ENCODE data around the gene MEAK7.
"Not testable (repeated sequence)": the region's sequence is repeated elsewhere in the genome, so short reads cannot be mapped to it uniquely, and the experiment has no call there.

Gene MEAK7

GRCh38 chr16:84532291-84532724 is 27.8 kb upstream of the MEAK7 start:
- no peak for DNase-seq

GRCh38 chr16:84531671-84532111 is 27.2 kb upstream of the MEAK7 start:
- no peak for DNase-seq

DNA sequence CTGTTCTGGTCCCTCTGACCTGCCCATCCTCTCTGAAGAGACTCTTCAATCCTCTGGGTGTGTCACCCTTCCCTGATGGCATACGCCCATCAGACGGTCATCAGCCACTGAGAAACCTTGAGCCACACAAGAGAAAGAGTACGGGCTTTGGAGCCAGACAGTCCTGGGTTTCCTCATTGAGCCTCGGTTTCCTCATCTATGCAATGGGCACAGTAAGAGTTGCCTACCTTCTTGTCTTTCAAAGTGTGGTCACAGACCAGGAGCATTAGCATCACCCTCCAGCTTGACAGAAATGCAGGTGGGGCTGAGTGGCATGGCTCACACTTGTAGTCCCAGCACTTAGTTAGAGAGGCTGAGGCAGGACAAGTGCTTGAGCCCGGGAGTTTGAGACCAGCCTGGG is 26.1 kb upstream of the MEAK7 start:
- no peak for DNase-seq

DNA sequence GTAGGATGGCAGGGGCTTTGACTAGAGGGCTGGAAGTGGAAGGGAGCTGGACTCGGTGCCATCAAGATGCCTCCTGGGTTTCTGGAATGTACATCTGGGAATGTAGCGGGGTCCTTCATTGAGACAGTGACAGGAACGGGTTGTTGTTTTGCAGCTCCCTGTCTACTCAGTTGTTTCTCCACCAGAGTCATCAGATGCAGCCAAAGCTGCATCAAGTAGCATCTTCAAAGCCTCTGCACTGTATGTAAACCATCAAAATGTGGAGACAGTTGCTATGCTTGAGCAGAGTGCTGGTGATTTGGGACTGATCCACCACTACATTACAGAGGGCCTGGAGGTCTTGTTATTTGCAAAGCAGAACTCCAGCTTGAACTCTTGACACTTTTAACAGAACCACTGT is 25.1 kb upstream of the MEAK7 start:
- DNase-seq: no peak

DNA sequence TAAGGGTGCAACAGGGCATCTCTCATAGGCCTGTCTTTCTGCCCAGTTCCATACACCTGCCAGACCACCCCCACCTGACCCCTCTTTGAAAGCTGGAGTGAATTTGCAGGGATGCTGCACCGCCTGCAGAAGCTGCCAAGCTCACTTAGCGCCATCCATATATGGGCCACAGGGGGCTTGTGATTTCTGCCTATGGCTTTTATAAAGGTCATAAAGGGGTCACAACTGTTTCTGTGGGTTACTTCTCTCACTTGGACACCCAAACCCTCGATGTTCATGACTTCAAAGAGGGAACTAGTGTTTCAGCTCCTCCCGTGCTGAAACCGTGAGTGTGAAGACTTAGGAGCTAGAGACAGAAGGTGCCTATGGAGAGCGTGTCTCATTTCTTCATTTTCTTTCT is 23.9 kb upstream of the MEAK7 start:
- no peak for DNase-seq

DNA sequence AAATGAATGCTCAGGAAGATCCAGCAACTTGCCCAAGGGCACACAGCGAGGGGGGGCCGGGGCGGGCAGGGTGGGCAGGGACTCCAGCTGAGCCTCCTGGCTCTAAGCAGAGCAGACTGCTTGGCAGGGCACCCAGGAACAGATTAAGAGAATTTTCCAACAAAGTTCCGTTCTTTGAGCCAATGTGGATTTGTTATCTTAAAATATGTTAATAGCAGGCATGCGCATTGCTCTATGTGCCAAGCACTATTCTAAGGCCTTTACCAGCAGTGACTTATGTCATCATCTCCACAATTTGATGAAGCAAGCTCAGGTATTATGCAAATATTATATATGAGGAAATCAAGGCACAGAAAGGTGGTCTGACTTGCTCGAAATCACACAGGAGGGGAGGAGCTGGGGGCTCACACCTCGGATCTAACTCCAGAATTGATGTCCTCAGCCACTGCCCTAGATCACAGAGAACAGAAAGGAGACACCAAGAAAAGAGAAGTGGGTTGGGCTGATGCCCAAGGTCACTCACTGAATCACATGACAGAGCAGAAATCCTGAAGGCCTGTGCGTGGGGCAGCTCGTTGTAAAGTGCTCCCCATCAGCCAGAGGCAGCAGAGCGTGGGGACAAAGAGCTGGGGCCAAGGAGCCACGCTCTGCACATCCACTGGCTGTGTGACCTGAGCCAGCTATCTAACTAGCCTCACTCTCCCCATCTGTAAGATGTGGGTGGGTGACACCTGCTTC is 23.2 kb upstream of the MEAK7 start:
- DNase-seq: no peak

GRCh38 chr16:84526794-84527531 is 22.5 kb upstream of the MEAK7 start:
- no peak for DNase-seq

DNA sequence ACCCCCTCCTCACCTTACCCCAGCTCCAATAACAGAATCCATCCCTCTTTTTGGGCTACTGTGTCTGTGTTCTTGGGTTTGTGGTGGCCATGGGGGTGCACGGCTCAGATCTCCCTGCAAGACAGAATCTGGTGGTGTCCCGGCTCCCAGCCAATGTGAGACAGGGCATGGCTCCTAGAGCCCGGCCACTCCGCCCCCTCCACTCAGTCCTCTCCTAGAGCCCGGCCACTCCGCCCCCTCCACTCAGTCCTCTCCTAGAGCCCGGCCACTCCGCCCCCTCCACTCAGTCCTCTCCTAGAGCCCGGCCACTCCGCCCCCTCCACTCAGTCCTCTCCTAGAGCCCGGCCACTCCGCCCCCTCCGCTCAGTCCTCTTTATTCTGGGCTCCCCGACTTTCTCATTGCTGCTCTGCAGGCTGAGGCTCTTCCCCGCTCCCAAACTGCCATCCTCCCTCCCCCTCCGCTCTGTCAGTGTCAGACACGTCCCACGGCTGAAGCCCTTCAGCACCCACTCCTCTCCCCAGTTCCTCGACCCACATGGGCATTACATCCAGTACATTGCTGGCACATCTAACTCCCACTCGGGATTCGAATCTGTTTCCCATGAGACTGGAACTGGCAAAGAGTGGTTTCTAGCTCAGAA is 20.6 kb upstream of the MEAK7 start:
- DNase-seq: not testable (repeated sequence)

GRCh38 chr16:84524346-84524920 is 20.0 kb upstream of the MEAK7 start:
- DNase-seq: no peak

DNA sequence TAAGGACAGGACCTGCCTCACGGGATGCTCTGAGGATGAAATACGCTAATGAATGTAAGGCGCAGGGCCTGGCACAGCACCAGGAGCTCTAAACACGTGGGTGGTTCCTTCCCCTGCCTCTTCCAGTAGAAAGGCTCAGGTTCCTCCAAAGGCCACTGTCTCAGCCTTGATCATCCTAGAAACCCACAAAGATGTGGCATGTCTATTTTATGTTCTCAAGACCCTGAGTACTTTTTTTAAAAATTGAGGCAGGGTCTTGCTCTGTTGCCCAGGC is 17.0 kb upstream of the MEAK7 start:
- no peak for DNase-seq

DNA sequence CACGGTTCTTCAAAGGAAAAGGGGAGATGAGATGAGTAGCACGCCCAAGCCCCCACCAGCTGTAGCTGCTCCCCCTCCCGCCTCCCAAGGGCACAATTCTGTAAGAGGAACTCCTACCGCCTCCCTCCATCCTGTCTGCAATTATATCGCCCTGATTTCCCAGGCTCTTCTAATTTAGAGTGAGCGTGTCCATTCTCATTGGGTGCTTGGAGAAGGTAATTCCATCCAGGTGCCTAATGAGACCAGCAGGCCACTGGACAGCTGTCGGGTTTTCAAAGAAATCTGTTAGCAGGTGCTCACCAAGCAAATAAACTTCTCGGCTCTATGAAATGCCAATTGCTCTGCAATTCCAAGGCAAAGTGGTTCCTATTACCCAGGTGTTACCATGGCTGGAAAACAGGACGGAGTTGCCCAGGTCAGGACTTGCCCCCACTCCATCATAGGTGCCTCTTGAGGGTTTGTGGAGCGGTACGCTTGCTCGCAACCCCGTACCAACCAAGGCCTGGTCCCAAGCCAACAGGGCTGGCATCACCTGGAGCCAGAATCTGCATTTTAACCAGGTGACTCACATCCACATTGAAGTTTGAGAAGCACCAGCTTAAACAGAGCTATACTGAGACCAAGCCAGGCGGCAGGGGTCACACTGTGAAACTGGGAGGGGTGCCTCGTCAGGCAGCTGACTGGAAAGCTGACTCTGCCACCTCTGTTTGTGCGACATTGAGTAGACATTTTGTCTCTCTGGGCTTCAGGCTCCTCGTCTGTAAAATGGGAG is 16.5 kb upstream of the MEAK7 start:
- no peak for DNase-seq

DNA sequence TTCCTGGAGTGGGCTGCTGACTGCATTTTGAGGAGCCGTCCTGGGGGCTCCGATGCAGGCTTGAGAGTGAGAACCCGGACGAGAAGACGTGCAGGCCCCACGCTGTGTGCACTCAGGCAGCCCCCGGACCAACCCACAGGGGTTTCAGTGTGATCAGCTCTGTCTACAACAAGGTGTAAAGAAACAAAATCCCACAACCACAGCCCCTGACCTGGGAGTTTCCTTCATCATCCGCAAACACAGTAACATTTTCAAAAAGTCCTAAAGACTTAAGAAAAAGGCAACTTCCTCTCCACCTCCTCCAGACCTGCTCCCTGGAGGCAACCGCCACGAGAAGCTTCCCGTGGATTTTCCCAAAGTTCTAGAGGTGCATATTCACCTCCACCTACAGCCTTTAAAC is 15.4 kb upstream of the MEAK7 start:
- DNase-seq: no peak

GRCh38 chr16:84518804-84519341 is 14.4 kb upstream of the MEAK7 start:
- DNase-seq: peak; percentile 78

DNA sequence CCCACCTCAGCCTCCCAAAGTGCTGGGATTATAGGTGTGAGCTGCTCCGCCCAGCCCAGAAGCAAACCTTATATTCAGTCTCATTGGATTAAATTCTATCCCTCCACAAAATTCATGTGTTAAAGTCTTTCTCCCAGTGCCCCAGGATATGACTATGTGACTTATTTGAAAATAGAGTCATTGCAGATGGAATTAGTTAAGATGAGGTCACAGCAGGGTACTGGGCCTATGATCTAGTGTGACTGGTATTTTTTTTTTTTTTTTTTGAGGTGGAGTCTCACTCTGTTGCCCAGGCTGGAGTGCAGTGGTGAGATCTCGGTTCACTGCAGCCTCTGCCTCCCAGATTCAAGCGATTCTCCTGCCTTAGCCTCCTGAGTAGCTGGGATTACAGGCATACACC is 13.8 kb upstream of the MEAK7 start:
- DNase-seq: not testable (repeated sequence)

GRCh38 chr16:84517366-84517765 is 12.9 kb upstream of the MEAK7 start:
- no peak for DNase-seq

DNA sequence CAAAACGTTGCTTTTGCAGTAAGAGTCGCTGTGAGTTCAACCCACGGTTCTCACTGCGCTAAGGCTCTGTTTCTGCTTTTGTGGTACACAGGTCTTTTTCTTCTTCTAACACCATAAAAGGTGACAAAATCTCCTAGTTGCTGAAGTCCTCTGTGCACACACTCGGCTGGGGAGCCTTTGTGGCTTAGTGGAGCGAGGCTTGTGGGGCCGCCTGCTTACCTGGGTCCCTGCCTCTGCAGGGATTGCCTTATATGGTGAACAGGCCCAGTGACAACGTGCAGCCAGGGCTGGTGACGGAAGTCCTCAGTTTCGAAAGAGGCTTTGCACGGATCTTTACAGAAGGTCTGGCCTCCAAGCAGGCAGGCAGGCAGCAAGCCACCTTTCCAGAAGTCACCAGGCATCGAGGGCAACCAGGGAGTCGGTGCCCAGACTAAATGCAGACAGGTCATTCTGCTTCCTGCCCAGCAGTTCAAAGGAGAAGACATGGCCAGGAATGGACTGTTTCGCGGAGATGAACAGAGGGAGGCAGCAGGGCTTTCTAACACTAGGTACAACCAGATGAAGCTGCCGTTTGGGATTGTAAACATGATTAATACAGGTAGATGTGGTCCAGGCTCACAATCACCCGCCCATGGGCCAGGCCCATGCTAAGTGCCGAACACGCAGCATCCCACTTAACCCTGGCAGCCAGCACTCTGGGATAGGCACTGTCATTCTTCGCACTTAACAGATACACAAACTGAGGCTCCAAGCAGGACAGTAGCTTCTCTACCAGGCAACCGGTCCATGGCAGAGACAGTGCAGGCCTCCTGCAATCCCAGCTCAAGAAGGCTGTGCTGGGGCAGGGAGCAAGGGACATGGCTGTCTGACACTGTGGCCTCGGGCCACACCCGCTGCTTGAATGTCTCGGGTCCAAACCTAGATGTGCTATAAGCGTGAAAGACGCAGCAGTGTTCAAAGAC is 10.7 kb upstream of the MEAK7 start:
- peak; percentile 91 for DNase-seq

- no peak for DNase-seq
Observed at GRCh38 chr16:84514295-84514873, 9.9 kb upstream of the MEAK7 start.

GRCh38 chr16:84513666-84514065 is 9.2 kb upstream of the MEAK7 start:
- DNase-seq: no peak

DNA sequence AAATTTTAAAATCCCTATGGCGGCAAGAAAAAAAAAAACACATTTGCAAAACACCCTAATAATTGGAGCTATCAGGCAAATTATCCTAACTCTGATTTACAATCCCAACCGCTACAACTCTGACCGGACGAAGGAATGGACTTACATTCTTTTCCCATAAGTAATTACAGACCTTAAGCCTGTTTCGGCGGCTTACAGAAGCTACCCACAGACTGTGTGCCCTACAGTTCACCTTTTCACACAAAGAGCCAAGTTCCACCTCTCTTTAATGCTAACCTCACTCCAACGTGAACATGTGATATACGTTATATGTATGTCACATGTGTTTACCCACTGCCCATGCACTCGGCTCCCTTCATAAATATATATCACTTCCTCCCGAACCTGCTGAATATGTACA is 8.7 kb upstream of the MEAK7 start:
- DNase-seq: peak; percentile 14

GRCh38 chr16:84511831-84512230 is 7.4 kb upstream of the MEAK7 start:
- DNase-seq: no peak

DNA sequence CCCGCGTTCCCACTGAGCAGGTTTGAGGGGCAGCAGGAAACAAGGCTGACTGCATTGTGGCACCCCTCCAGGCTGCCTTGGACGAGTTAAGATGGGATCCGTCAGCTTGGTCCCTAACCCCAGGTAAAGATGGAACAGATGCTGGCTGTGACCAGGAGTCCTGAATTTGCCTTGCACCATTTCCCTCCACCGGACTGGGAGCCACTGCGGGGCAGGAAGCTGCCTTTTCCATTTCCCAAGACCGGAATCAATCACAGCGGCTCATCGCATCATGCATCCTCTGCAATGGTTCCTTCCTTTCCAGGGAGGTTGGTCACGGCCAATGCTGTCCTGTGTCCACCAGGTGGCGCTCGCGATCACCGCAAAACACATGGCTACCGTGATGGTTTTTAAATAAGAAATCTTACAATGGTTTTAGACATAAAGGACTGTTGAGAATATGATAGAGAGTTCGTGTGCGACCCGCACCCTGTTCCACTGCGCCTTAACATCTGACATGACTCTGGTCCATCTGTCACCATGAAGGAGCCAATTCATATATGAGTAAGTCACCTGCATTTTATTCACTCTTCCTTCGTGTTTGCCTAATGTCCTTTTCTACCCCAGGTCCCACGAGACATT is 6.8 kb upstream of the MEAK7 start:
- peak; percentile 93 for DNase-seq
